H1 (cell line): Measurements from ENCODE around the gene RAB3IP. TPM values are rescaled to one million over a fixed set of nuclear protein-coding genes. Genes with fewer than 3 reads are reported as not detected.

Source experiments
- CTCF ChIA-PET: fragments of 300-600 bp; sonication (Branson Sonifier 250); formaldehyde crosslinking; loops from one replicate; lab custom pipeline; 2021; ENCODE audit not compliant: partially characterized antibody; lab: Charles Lee
- POLR2A ChIA-PET: fragments of 300-600 bp; sonication (Branson Sonifier 250); formaldehyde crosslinking; loops from one replicate; lab custom pipeline; 2021; ENCODE audit warnings: inconsistent platforms; ENCODE audit not compliant: partially characterized antibody; lab: Charles Lee
- DNase-seq, 2 experiments: peaks; one replicate each; pipeline versions ENCODE4 v3.0.0 to v3.0.0-alpha.2; 2010 to 2022; ENCODE audit warnings: low spot score in 2 of 2, low read depth in 1 of 2, mixed read lengths in 1 of 2
- FAIRE-seq: peaks from 2 replicates; lab custom pipeline; 2011; peaks lifted over from hg19 to GRCh38; lab: Jason Lieb, UNC
- H2AFZ ChIP-seq: 2 replicates; pipeline ENCODE4 v1.8.1; 2012; ENCODE audit warnings: low read length, inconsistent platforms
- H2AK5ac ChIP-seq: 2 replicates; pipeline ENCODE4 v1.6.1; 2013; ENCODE audit warnings: low read depth, low read length
- H2BK120ac ChIP-seq: replicated peaks from 2 replicates; pipeline ENCODE3; 2013; ENCODE audit warnings: low read depth, low read length, inconsistent platforms
- H2BK12ac ChIP-seq: 2 replicates; pipeline ENCODE4 v1.6.1; 2013; ENCODE audit warnings: low read depth, low read length
- H2BK15ac ChIP-seq: 2 replicates; pipeline ENCODE4 v1.6.1; 2013; ENCODE audit warnings: low read length
- H2BK20ac ChIP-seq: 2 replicates; pipeline ENCODE4 v1.6.1; 2013; ENCODE audit warnings: low read length
- H2BK5ac ChIP-seq: 2 replicates; pipeline ENCODE4 v1.6.1; 2013; ENCODE audit warnings: low read depth, low read length
- H3K14ac ChIP-seq: 2 replicates; pipeline ENCODE4 v1.6.1; 2013; ENCODE audit warnings: inconsistent platforms; ENCODE audit not compliant: insufficient read length
- H3K18ac ChIP-seq: 2 replicates; pipeline ENCODE4 v1.6.1; 2013; ENCODE audit warnings: low read length; ENCODE audit errors: extremely low read depth
- H3K23ac ChIP-seq: 2 replicates; pipeline ENCODE4 v1.6.1; 2013; ENCODE audit warnings: inconsistent platforms; ENCODE audit not compliant: insufficient read length
- H3K23me2 ChIP-seq: 2 replicates; pipeline ENCODE4 v1.6.1; 2013; ENCODE audit warnings: low read depth, low read length
- H3K27ac ChIP-seq: 2 replicates; pipeline ENCODE4 v1.6.1; 2011; ENCODE audit warnings: low read depth, low read length, inconsistent platforms
- H3K27me3 ChIP-seq, 4 experiments: replicated peaks in 1 of 4; 1 replicate in 1 of 4; 2 replicates in 3 of 4; pipeline versions ENCODE4 v1.6.1 to v1.8.1; 2011 to 2013; ENCODE audit warnings: low read length in 3 of 4, mild to moderate bottlenecking in 3 of 4, inconsistent platforms in 2 of 4, mixed read lengths in 2 of 4, moderate library complexity in 1 of 4; ENCODE audit not compliant: control insufficient read depth in 3 of 4, insufficient read depth in 3 of 4; ENCODE audit errors: extremely low read depth in 1 of 4
- H3K36me3 ChIP-seq, 4 experiments: 2 replicates each; pipeline versions ENCODE4 v1.6.1 to v1.8.1; 2011 to 2013; ENCODE audit warnings: mild to moderate bottlenecking in 4 of 4, low read length in 3 of 4, moderate library complexity in 2 of 4, control low read depth in 1 of 4, inconsistent platforms in 1 of 4; ENCODE audit not compliant: insufficient read depth in 4 of 4, control insufficient read depth in 2 of 4
- H3K4ac ChIP-seq: replicated peaks from 2 replicates; pipeline ENCODE3; 2013; ENCODE audit warnings: low read length, low read depth, mixed read lengths, inconsistent platforms; ENCODE audit not compliant: insufficient read length
- H3K4me1 ChIP-seq, 4 experiments: replicated peaks in 1 of 4; 1 replicate in 1 of 4; 2 replicates in 3 of 4; pipeline versions ENCODE4 v1.6.1 to v1.8.1; 2011 to 2013; ENCODE audit warnings: low read length in 3 of 4, inconsistent platforms in 2 of 4, mixed read lengths in 1 of 4; ENCODE audit not compliant: insufficient read depth in 4 of 4, control insufficient read depth in 3 of 4
- H3K4me2 ChIP-seq, 2 experiments: 2 replicates each; pipeline versions ENCODE4 v1.6.1 to v1.8.1; 2011 to 2013; ENCODE audit warnings: low read depth in 2 of 2, low read length in 2 of 2, control low read depth in 1 of 2, inconsistent platforms in 1 of 2, mild to moderate bottlenecking in 1 of 2; ENCODE audit not compliant: insufficient read depth in 1 of 2
- H3K4me3 ChIP-seq, 4 experiments: fragments of 200-600, 300-600 bp in 1 of 4; sonication (generic), shearing (Covaris generic), sonication (Bioruptor Twin) in 1 of 4; 2 replicates each; pipeline versions ENCODE4 v1.5.1 to v1.8.1; 2011 to 2016; ENCODE audit warnings: low read length in 4 of 4, low read depth in 3 of 4, control low read depth in 2 of 4, inconsistent platforms in 2 of 4, mild to moderate bottlenecking in 2 of 4, mixed read lengths in 1 of 4, moderate library complexity in 1 of 4; ENCODE audit not compliant: insufficient read depth in 2 of 4; ENCODE audit errors: extremely low read depth in 1 of 4
- H3K56ac ChIP-seq: replicated peaks from 2 replicates; pipeline ENCODE3; 2013; ENCODE audit warnings: low read depth, mild to moderate bottlenecking, mixed read lengths, low read length, inconsistent platforms; ENCODE audit not compliant: insufficient read length
- H3K79me1 ChIP-seq: 2 replicates; pipeline ENCODE4 v1.6.1; 2013; ENCODE audit warnings: low read depth, low read length, control low read depth
- H3K79me2 ChIP-seq, 2 experiments: 2 replicates each; pipeline versions ENCODE4 v1.6.1 to v1.8.1; 2012 to 2013; ENCODE audit warnings: low read length in 2 of 2, mild to moderate bottlenecking in 2 of 2, inconsistent platforms in 1 of 2; ENCODE audit not compliant: insufficient read depth in 2 of 2, control insufficient read depth in 1 of 2
- H3K9ac ChIP-seq, 4 experiments: replicated peaks in 1 of 4; 1 replicate in 1 of 4; 2 replicates in 3 of 4; pipeline versions ENCODE4 v1.6.1 to v1.8.1; 2011 to 2013; ENCODE audit warnings: low read depth in 3 of 4, low read length in 3 of 4, control low read depth in 2 of 4, mild to moderate bottlenecking in 2 of 4, moderate library complexity in 2 of 4, inconsistent platforms in 1 of 4; ENCODE audit errors: extremely low read depth in 1 of 4
- H3K9me3 ChIP-seq, 2 experiments: 2 replicates each; pipeline versions ENCODE4 v1.6.1 to v1.8.1; 2012 to 2013; ENCODE audit warnings: mild to moderate bottlenecking in 2 of 2, moderate library complexity in 2 of 2, control low read depth in 1 of 2, inconsistent platforms in 1 of 2, low read depth in 1 of 2, low read length in 1 of 2, mixed read lengths in 1 of 2; ENCODE audit not compliant: insufficient read depth in 2 of 2
- H4K20me1 ChIP-seq, 2 experiments: replicated peaks in 1 of 2; 2 replicates each; pipeline versions ENCODE3 to v1.8.1; 2011 to 2013; ENCODE audit warnings: inconsistent platforms in 2 of 2, low read length in 2 of 2, mild to moderate bottlenecking in 1 of 2; ENCODE audit not compliant: insufficient read depth in 2 of 2, control insufficient read depth in 1 of 2
- H4K5ac ChIP-seq: 2 replicates; pipeline ENCODE4 v1.6.1; 2013; ENCODE audit warnings: low read length, low read depth, mixed read lengths, inconsistent platforms; ENCODE audit not compliant: insufficient read length
- H4K8ac ChIP-seq: 2 replicates; pipeline ENCODE4 v1.8.0; 2013; ENCODE audit warnings: mild to moderate bottlenecking, moderate library complexity, low read length, inconsistent platforms; ENCODE audit not compliant: insufficient read depth; ENCODE audit errors: extremely low read depth
- H4K91ac ChIP-seq: replicated peaks from 2 replicates; pipeline ENCODE3; 2013; ENCODE audit warnings: low read length, mixed read lengths, inconsistent platforms; ENCODE audit not compliant: insufficient read length
- TAF7 ChIP-seq: optimal IDR thresholded peaks from 2 replicates; pipeline ENCODE3; 2011; ENCODE audit warnings: low read depth, mild to moderate bottlenecking, inconsistent platforms, low read length, moderate library complexity, borderline replicate concordance
- WGBS, 2 experiments: shearing (Covaris generic) in 1 of 2; methylation state at CpG; one replicate each; pipeline versions ENCODE4 v1.1.6 to v1.1.7; 2013 to 2015; ENCODE audit warnings: low lambda C conversion rate in 2 of 2, mixed read lengths in 2 of 2, inconsistent platforms in 1 of 2, low coverage in 1 of 2, missing lambda C conversion rate in 1 of 2; ENCODE audit not compliant: insufficient replicate concordance in 2 of 2, insufficient coverage in 1 of 2, insufficient read length in 1 of 2; ENCODE audit errors: extremely low coverage in 1 of 2, missing lambda C conversion rate in 1 of 2; 5-methylcytosine and 5-hydroxymethylcytosine counted together
- polyA plus RNA-seq, 7 experiments: library from polyadenylated mRNA; depleted of rRNA in 3 of 7; stranded (reverse) in 5 of 7; unstranded in 2 of 7; fragments of >200 nt in 5 of 7; fragments of 200-250 nt in 2 of 7; gene quantifications; 1 replicate in 5 of 7; 2 replicates in 1 of 7; 4 replicates in 1 of 7; pipeline versions ENCODE4 v1.2.1 to v1.2.3, GENCODE V29; 2011 to 2013; ENCODE audit warnings: missing spikeins in 2 of 7, mixed read lengths in 2 of 7
- total RNA-seq: library from RNA; stranded (reverse); fragmentation: NEBNext Ultra II Directional; extraction: Animal tissue kit (Norgen Biotek cat#: 25700); gene quantifications from 2 replicates; pipeline ENCODE4 v1.2.1, GENCODE V29; 2021

Gene RAB3IP
- total and polyA plus RNA-seq, 2 of the 8 experiments (the other 6 are each of a cell fraction or from before 2014, with no cell fraction given), result 17.7 to 34.6 TPM

DNA sequence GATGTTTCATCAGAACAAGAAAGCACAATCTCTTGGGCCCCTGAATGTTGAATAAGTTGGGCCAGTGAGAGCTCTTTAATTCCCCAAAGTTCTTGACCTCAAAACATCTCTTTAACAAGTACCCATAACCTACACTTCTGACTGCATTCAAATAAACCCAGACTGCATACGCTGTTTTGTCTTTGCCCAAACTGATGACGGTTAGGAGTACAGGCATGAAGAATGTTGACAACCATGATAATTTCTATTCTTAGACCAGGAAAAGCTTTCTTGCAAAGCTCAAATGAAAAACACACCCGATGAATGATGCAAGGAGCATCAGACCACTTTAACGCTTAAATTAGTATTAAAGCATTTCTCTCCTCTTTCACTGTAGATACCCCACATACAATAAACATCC, 11.7 kb upstream of the RAB3IP start:
- H2AK5ac ChIP-seq, result no peak overlapping the region
- H3K4me2 ChIP-seq, result no peak overlapping the region
- no peaks in the 10 kb centered on the region for H3K23me2 ChIP-seq
- no peak overlapping the region for H2BK12ac ChIP-seq
- H2BK120ac ChIP-seq, result no peak overlapping the region
- H3K4ac ChIP-seq, result no peak overlapping the region
- WGBS, 2 experiments, result 97% methylated on average over 4 of the region's 4 CpGs; no CpG with 5 or more reads in 1 of the 2 experiments
- no peak overlapping the region for H4K5ac ChIP-seq
- no peak overlapping the region for H4K91ac ChIP-seq
- no peak overlapping the region for H3K9ac ChIP-seq
- no peak overlapping the region for H3K27ac ChIP-seq
- H3K36me3 ChIP-seq, result no peaks in the 10 kb centered on the region
- ChIA-PET POLR2A (no interaction called here), CTCF (interaction anchor here (0.5 kb wide), 1 partner anchor 1541 kb away, joined by 3 read pairs; no protein-coding TSS in a partner anchor)
- no peak overlapping the region for H3K18ac ChIP-seq
- no peaks in the 10 kb centered on the region for H3K9me3 ChIP-seq
- no peak overlapping the region for H2BK15ac ChIP-seq
- H2BK5ac ChIP-seq, result no peak overlapping the region
- no peak overlapping the region for H2BK20ac ChIP-seq
- no peaks in the 10 kb centered on the region for H4K20me1 ChIP-seq
- H3K56ac ChIP-seq, result no peak overlapping the region
- FAIRE-seq, result no peak
- no peaks in the 10 kb centered on the region for H3K4me1 ChIP-seq
- H3K79me2 ChIP-seq, result no peaks in the 10 kb centered on the region
- no peak overlapping the region for H3K14ac ChIP-seq
- no peak overlapping the region for H3K23ac ChIP-seq
- no peak for DNase-seq
- no peak overlapping the region; the same call in 1 of the 2 replicates for H2AFZ ChIP-seq
- H3K79me1 ChIP-seq, result no peaks in the 10 kb centered on the region
- H3K27me3 ChIP-seq, result no peaks in the 10 kb centered on the region
- H3K4me3 ChIP-seq, result no peak overlapping the region
- no peak overlapping the region for H4K8ac ChIP-seq
- no peak for TF ChIP-seq TAF7
